Endodermal cell (in vitro differentiated cells): ENCODE data around the gene SLC9A7. TPM values are rescaled to one million over a fixed set of nuclear protein-coding genes. Genes with fewer than 3 reads are reported as not detected.

Experiments
- DNase-seq: peaks from one replicate; pipeline ENCODE4 v3.0.0-alpha.2; 2017
- H3K27ac ChIP-seq: 2 replicates; pipeline ENCODE4 v1.5.1; 2013; ENCODE audit warnings: mild to moderate bottlenecking, low read depth, low read length, moderate library complexity
- H3K27me3 ChIP-seq: 2 replicates; pipeline ENCODE4 v1.6.1; 2013; ENCODE audit warnings: mild to moderate bottlenecking, low read length, moderate library complexity; ENCODE audit not compliant: insufficient read depth, control insufficient read depth, poor library complexity, severe bottlenecking
- H3K36me3 ChIP-seq: 2 replicates; pipeline ENCODE4 v1.7.0; 2013; ENCODE audit warnings: mild to moderate bottlenecking, low read length, moderate library complexity; ENCODE audit not compliant: control insufficient read depth, insufficient read depth
- H3K4me1 ChIP-seq: one replicate; pipeline ENCODE4 v1.7.0; 2013; ENCODE audit warnings: low read length; ENCODE audit not compliant: control insufficient read depth, insufficient read depth
- H3K4me3 ChIP-seq: 2 replicates; pipeline ENCODE4 v1.5.1; 2013; ENCODE audit warnings: mild to moderate bottlenecking, low read length, moderate library complexity
- H3K9ac ChIP-seq: 2 replicates; pipeline ENCODE4 v1.6.1; 2013; ENCODE audit warnings: mild to moderate bottlenecking, low read length, moderate library complexity; ENCODE audit not compliant: poor library complexity, severe bottlenecking; ENCODE audit errors: extremely low read depth
- H3K9me3 ChIP-seq: 2 replicates; pipeline ENCODE4 v1.6.1; 2013; ENCODE audit warnings: mild to moderate bottlenecking, low read length, moderate library complexity; ENCODE audit not compliant: control insufficient read depth
- H3K27ac Mint-ChIP-seq: 2 replicates; pipeline ENCODE4 v1.8.0; 2020; ENCODE audit warnings: mixed read lengths
- H3K27me3 Mint-ChIP-seq: 2 replicates; pipeline ENCODE4 v1.8.0; 2021; ENCODE audit warnings: mild to moderate bottlenecking, mixed read lengths; ENCODE audit not compliant: insufficient read depth
- H3K36me3 Mint-ChIP-seq: 2 replicates; pipeline ENCODE4 v1.8.0; 2020; ENCODE audit warnings: low read depth, mixed read lengths
- H3K4me1 Mint-ChIP-seq: 2 replicates; pipeline ENCODE4 v1.8.0; 2020; ENCODE audit warnings: mixed read lengths
- H3K4me3 Mint-ChIP-seq: 2 replicates; pipeline ENCODE4 v1.8.0; 2020; ENCODE audit warnings: mild to moderate bottlenecking, moderate library complexity, mixed read lengths
- H3K9me3 Mint-ChIP-seq: 2 replicates; pipeline ENCODE4 v1.8.0; 2020; ENCODE audit warnings: mild to moderate bottlenecking, mixed read lengths
- WGBS, 2 experiments: methylation state at CpG; one replicate each; pipeline versions ENCODE4 v1.1.5 to v1.1.7; 2013; ENCODE audit warnings: missing lambda C conversion rate in 2 of 2, mixed read lengths in 1 of 2; ENCODE audit not compliant: insufficient coverage in 1 of 2, insufficient read length in 1 of 2; 5-methylcytosine and 5-hydroxymethylcytosine counted together
- total RNA-seq, 2 donors: library from RNA; stranded (reverse); fragmentation: NEBNext Ultra II Directional in 1 of 2; extraction: Animal tissue kit (Norgen Biotek cat#: 25700) in 1 of 2; gene quantifications; 2 replicates in 1 of 2; 3 replicates in 1 of 2; pipeline ENCODE4 v1.2.1, GENCODE V29; 2021
- TF ChIP-seq, protein P1 (sequence below): fragments of 200-600 bp; sonication (generic); conservative IDR thresholded peaks from 2 replicates; pipeline ENCODE4 v1.5.0; 2021; ENCODE audit warnings: antibody characterized with exemption, mild to moderate bottlenecking

SLC9A7 gene
- total RNA-seq, 2 donors from 2014 or later: 23.7 to 25.3 TPM

DNA sequence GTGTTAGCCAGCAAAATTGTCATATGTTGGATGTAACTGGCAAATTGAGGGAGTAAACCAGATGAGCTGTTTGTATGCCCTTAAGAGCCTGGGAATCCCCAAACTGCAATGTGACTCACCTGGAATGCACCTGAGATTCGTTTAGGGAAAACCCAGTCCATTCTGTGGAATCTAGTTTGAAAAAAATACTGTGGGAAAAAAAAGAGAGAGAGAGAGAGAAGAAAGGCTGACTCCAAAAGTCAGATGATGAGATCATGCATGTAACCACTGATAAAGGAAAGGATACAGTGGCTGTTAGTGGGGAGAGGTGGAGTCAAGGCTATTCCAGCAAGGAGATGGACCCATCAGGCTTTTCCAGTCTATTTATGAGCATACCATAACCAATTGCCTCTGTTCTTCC lies 48.5 kb downstream of the SLC9A7 start:
- H3K27me3 Mint-ChIP-seq: no peaks in the 10 kb centered on the region
- peaks cover 5% of the 10 kb centered on the region for H3K36me3 ChIP-seq
- H3K27ac Mint-ChIP-seq: no peak overlapping the region
- peaks cover 18% of the 10 kb centered on the region for H3K36me3 Mint-ChIP-seq
- H3K9me3 ChIP-seq: peaks cover 23% of the 10 kb centered on the region
- TF ChIP-seq, protein P1, sequence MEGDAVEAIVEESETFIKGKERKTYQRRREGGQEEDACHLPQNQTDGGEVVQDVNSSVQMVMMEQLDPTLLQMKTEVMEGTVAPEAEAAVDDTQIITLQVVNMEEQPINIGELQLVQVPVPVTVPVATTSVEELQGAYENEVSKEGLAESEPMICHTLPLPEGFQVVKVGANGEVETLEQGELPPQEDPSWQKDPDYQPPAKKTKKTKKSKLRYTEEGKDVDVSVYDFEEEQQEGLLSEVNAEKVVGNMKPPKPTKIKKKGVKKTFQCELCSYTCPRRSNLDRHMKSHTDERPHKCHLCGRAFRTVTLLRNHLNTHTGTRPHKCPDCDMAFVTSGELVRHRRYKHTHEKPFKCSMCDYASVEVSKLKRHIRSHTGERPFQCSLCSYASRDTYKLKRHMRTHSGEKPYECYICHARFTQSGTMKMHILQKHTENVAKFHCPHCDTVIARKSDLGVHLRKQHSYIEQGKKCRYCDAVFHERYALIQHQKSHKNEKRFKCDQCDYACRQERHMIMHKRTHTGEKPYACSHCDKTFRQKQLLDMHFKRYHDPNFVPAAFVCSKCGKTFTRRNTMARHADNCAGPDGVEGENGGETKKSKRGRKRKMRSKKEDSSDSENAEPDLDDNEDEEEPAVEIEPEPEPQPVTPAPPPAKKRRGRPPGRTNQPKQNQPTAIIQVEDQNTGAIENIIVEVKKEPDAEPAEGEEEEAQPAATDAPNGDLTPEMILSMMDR: no peak
- no peaks in the 10 kb centered on the region for H3K4me1 ChIP-seq
- H3K4me1 Mint-ChIP-seq: peaks cover 18% of the 10 kb centered on the region
- no peak overlapping the region for H3K9ac ChIP-seq
- no peak overlapping the region for H3K4me3 ChIP-seq
- H3K4me3 Mint-ChIP-seq: no peak overlapping the region
- no peak for DNase-seq
- H3K27ac ChIP-seq: no peak overlapping the region
- H3K9me3 Mint-ChIP-seq: peaks cover 68% of the 10 kb centered on the region
- 76% methylated on average over 1 of the region's 1 CpG; no CpG with 5 or more reads in 1 of the 2 experiments for WGBS, 2 experiments
- H3K27me3 ChIP-seq: no peaks in the 10 kb centered on the region

DNA sequence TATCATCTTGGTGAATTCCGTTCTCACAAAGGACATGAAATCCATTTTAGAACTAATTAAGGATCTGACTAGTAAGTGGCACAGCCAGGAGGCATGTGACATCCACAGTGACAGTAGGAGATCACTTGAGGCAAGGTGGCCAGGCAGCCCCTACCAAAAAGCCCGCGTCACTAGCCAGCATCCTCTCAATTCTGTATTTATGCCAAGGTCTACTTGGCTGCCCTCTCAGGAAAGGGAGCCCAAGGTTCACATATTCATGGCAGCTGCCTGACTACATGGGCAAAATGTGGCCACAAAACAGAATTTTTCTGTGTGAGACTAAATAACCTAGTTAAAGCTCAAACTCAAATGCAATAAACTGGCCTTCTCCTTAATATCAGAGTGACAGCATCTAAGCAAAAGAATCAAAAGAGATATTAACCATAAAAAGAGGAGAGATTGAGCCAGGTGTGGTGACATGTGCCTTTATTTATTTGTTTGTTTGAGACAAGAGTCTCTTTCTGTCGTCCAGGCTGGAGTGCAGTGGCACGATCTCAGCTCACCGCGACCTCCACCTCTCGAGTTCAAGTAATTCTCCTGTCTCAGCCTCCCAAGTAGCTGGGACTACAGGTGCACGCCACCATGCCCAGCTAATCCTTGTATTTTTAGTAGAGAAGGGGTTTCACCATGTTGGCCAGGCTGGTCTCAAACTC lies 51.5 kb downstream of the SLC9A7 start:
- H3K27me3 Mint-ChIP-seq: no peaks in the 10 kb centered on the region
- no peak for DNase-seq
- Histone ChIP-seq H3K9me3 (peaks cover 23% of the 10 kb centered on the region), H3K36me3 (peaks cover 5% of the 10 kb centered on the region), H3K27ac (no peak overlapping the region), H3K27me3 (no peaks in the 10 kb centered on the region), H3K9ac (no peak overlapping the region), H3K4me1 (no peaks in the 10 kb centered on the region), H3K4me3 (no peak overlapping the region)
- TF ChIP-seq, protein P1: no peak
- peaks cover 21% of the 10 kb centered on the region for H3K4me1 Mint-ChIP-seq
- H3K4me3 Mint-ChIP-seq: no peak overlapping the region
- no peak overlapping the region for H3K27ac Mint-ChIP-seq
- peaks cover 22% of the 10 kb centered on the region for H3K36me3 Mint-ChIP-seq
- 86 to 92% methylated on average over 1 to 9 of the region's 9 CpGs for WGBS, 2 experiments
- peaks cover 77% of the 10 kb centered on the region for H3K9me3 Mint-ChIP-seq

DNA sequence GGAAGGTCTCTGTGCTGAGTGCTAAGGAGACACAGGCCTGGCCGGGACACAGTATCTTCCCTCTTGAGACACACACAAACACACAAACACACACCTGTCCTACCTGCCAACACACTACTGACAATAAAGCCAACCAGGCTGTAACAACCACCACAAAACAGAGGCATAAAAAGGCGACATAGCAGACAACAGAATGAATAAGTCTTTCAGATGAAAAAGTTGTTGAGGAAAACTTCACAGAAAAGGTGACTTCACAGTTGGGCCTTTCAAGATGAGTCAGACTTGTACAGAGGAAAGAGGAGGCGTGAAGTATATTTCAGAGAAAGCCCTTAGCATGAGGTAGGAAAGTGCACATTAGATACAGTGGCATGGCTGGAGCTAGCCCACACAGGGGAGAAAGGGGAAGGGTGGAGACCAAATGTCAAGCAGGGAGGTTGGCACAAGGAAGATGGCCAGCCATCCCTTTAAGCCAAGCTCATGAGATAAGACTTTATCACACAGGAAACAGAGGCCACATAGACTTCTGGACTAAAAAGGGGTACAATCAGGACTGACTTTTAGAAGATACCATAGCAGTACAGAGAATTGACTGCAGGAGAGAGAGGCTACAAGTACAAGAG lies 54.0 kb downstream of the SLC9A7 start:
- Mint-ChIP-seq H3K27ac (no peak overlapping the region), H3K36me3 (peaks cover 19% of the 10 kb centered on the region), H3K4me1 (peaks cover 8% of the 10 kb centered on the region), H3K9me3 (peaks cover 65% of the 10 kb centered on the region), H3K4me3 (no peak overlapping the region), H3K27me3 (no peaks in the 10 kb centered on the region)
- TF ChIP-seq, protein P1: no peak
- H3K27ac ChIP-seq: no peak overlapping the region
- H3K9me3 ChIP-seq: peaks cover 18% of the 10 kb centered on the region
- no peaks in the 10 kb centered on the region for H3K27me3 ChIP-seq
- no peak overlapping the region for H3K4me3 ChIP-seq
- H3K36me3 ChIP-seq: no peaks in the 10 kb centered on the region
- no peaks in the 10 kb centered on the region for H3K4me1 ChIP-seq
- 90% methylated on average over 3 of the region's 3 CpGs; no CpG with 5 or more reads in 1 of the 2 experiments for WGBS, 2 experiments
- DNase-seq: no peak
- H3K9ac ChIP-seq: no peak overlapping the region
